ENCODE results near the gene STK17A.

DNA sequence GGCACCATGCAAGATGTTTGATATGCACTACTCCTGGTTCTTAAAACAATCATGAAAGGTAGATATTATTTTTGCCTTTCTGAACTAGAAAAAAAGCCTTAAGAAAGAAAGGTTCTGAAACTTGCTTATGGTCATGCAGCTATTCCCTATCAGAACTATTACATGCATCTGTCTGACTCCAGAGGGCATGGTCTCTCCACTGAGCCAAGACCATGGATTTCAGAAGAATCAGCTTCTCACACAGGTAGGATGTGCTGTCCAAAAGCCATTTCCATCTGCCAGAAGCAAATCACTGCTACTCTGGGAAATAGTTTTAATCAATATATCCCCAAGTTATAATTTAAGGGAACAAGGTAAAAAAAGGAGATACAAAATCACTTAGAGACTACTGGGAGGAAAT, 69.5 kb downstream of the STK17A start:
- TF ChIP-seq CTCF (IDR thresholded peaks at IDR 0.05; ENCODE audit: low read depth, low read length) (no peak), POLR2A (IDR thresholded peaks at IDR 0.05; ENCODE audit: extremely low read depth, insufficient read length) (no peak), MYC (IDR thresholded peaks at IDR 0.05; ENCODE audit: low read depth, low read length) (no peak)
- TF ChIP-seq, protein P1, sequence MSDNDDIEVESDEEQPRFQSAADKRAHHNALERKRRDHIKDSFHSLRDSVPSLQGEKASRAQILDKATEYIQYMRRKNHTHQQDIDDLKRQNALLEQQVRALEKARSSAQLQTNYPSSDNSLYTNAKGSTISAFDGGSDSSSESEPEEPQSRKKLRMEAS (IDR thresholded peaks at IDR 0.05; ENCODE audit: low read depth, low read length): no peak

Data from NB4 (cell line).